HepG2 (cell line): Measurements from ENCODE around the gene IRX5. TPM values are rescaled to one million over a fixed set of nuclear protein-coding genes. Genes with fewer than 3 reads are reported as not detected.

Experiments used
- ATAC-seq: fragments of 200-7000 bp; cut with Tn5 transposase; 3 replicates; pipeline ENCODE4 v1.9.1; 2020; ENCODE audit warnings: mild to moderate bottlenecking, moderate library complexity
- BruUV-seq: library from RNA; stranded (reverse); fragments of 400-500 nt; replicated peaks from 2 replicates; lab custom pipeline; 2021; lab: Mats Ljungman, UMichigan
- CTCF ChIA-PET: fragments of 300-600 bp; formaldehyde crosslinking; extraction: SDS; loops from one replicate; lab custom pipeline; 2021; ENCODE audit warnings: low total read pairs, inconsistent platforms, low intra/inter-chr PET ratio; lab: Yijun Ruan, JAX
- POLR2A ChIA-PET: fragments of 350-600 bp; sonication (Branson Sonifier 250); formaldehyde crosslinking; loops from one replicate; lab custom pipeline; 2020; ENCODE audit warnings: antibody characterized with exemption, inconsistent platforms; lab: Yijun Ruan, JAX
- DNase-seq: peaks from one replicate; pipeline ENCODE4 v3.0.0-alpha.2; 2015; ENCODE audit warnings: low spot score
- FAIRE-seq: peaks from 3 replicates; lab custom pipeline; 2011; peaks lifted over from hg19 to GRCh38; lab: Jason Lieb, UNC
- H2AFZ ChIP-seq: one replicate; pipeline ENCODE4 v1.6.1; 2011; ENCODE audit warnings: low read length, inconsistent platforms
- H3K27ac ChIP-seq: fragments of 300-600 bp; 3 replicates; pipeline ENCODE4 v1.8.0; 2011; ENCODE audit warnings: mixed run types, mild to moderate bottlenecking, mixed read lengths, low read length, inconsistent platforms; ENCODE audit not compliant: insufficient read depth; ENCODE audit errors: extremely low read length
- H3K27me3 ChIP-seq, 2 experiments: fragments of 200-600 bp in 1 of 2; 2 replicates in 1 of 2; 3 replicates in 1 of 2; pipeline versions ENCODE4 v1.6.0 to v1.8.0; 2011; ENCODE audit warnings: low read length in 2 of 2, mild to moderate bottlenecking in 2 of 2, moderate library complexity in 2 of 2, inconsistent platforms in 1 of 2; ENCODE audit not compliant: insufficient read depth in 2 of 2, control insufficient read depth in 1 of 2
- H3K36me3 ChIP-seq, 2 experiments: fragments of 200-600 bp in 1 of 2; replicated peaks in 1 of 2; 2 replicates in 1 of 2; 3 replicates in 1 of 2; pipeline versions ENCODE4 v1.5.1 to v1.8.0; 2011; ENCODE audit warnings: low read length in 2 of 2, inconsistent platforms in 1 of 2; ENCODE audit not compliant: insufficient read depth in 2 of 2, control insufficient read depth in 1 of 2
- H3K4me1 ChIP-seq: 2 replicates; pipeline ENCODE4 v1.5.1; 2012; ENCODE audit warnings: low read length, inconsistent platforms; ENCODE audit not compliant: insufficient read depth
- H3K4me2 ChIP-seq: 2 replicates; pipeline ENCODE4 v1.6.0; 2011; ENCODE audit warnings: low read depth, low read length, inconsistent platforms
- H3K4me3 ChIP-seq, 3 experiments: fragments of 200-600 bp in 1 of 3; sonication (generic), shearing (Covaris generic) in 1 of 3; replicated peaks in 1 of 3; 2 replicates each; pipeline ENCODE4 v1.5.1; 2011 to 2016; ENCODE audit warnings: low read length in 3 of 3, inconsistent platforms in 2 of 3, low read depth in 2 of 3, mild to moderate bottlenecking in 2 of 3, control low read depth in 1 of 3, mixed read lengths in 1 of 3; ENCODE audit not compliant: insufficient read depth in 1 of 3
- H3K79me2 ChIP-seq: one replicate; pipeline ENCODE4 v1.6.1; 2011; ENCODE audit warnings: low read length, inconsistent platforms; ENCODE audit not compliant: insufficient read depth
- H3K9ac ChIP-seq: 2 replicates; pipeline ENCODE4 v1.6.0; 2011; ENCODE audit warnings: mild to moderate bottlenecking, low read depth, low read length, inconsistent platforms; ENCODE audit not compliant: insufficient read depth
- H3K9me3 ChIP-seq: 2 replicates; pipeline ENCODE4 v1.5.1; 2012; ENCODE audit warnings: mild to moderate bottlenecking, low read length
- H4K20me1 ChIP-seq: 2 replicates; pipeline ENCODE4 v1.6.0; 2011; ENCODE audit warnings: inconsistent platforms, mild to moderate bottlenecking, low read length, moderate library complexity; ENCODE audit not compliant: insufficient read depth
- AGO1 ChIP-seq: fragments of 200-400 bp; formaldehyde crosslinking; IDR thresholded peaks from 2 replicates; pipeline ENCODE4 v1.6.1; 2017; ENCODE audit warnings: mild to moderate bottlenecking, low read depth, low read length, moderate library complexity; ENCODE audit not compliant: poor library complexity, severe bottlenecking
- CSRNP2 ChIP-seq: sonication (generic); formaldehyde crosslinking; conservative IDR thresholded peaks from 2 replicates; pipeline ENCODE4 v1.8.0; 2022; ENCODE audit warnings: low read depth, missing genetic modification reagents
- KDM5A ChIP-seq: fragments of 200-600 bp; sonication (generic); IDR thresholded peaks from 2 replicates; pipeline ENCODE4 v1.7.0; 2018; ENCODE audit warnings: antibody characterized with exemption, mild to moderate bottlenecking, low read length, borderline replicate concordance
- PTBP1 ChIP-seq: fragments of 200-400 bp; formaldehyde crosslinking; IDR thresholded peaks from 2 replicates; pipeline ENCODE4 v1.6.1; 2018; ENCODE audit warnings: low read length, low read depth; ENCODE audit not compliant: poor library complexity, severe bottlenecking
- RFX3 ChIP-seq: IDR thresholded peaks from 2 replicates; pipeline ENCODE4 v1.6.1; 2016; ENCODE audit warnings: missing biosample characterization, missing genetic modification reagents
- SALL1 ChIP-seq: sonication (generic); formaldehyde crosslinking; IDR thresholded peaks from 2 replicates; pipeline ENCODE4 v1.8.0; 2022; ENCODE audit warnings: mild to moderate bottlenecking, missing genetic modification reagents
- ZBTB20 ChIP-seq: sonication (generic); formaldehyde crosslinking; IDR thresholded peaks from 2 replicates; pipeline ENCODE4 v1.8.1; 2023; ENCODE audit warnings: missing genetic modification reagents, low read depth, mild to moderate bottlenecking, borderline replicate concordance
- ZNF160 ChIP-seq: sonication (generic); formaldehyde crosslinking; IDR thresholded peaks from 2 replicates; pipeline ENCODE4 v1.8.0; 2022; ENCODE audit warnings: mild to moderate bottlenecking, inconsistent platforms, missing genetic modification reagents
- ZNF318 ChIP-seq: sonication (generic); formaldehyde crosslinking; IDR thresholded peaks from 2 replicates; pipeline ENCODE4 v1.4.0; 2020; ENCODE audit warnings: mild to moderate bottlenecking, missing genetic modification reagents
- ZNF335 ChIP-seq: sonication (generic); formaldehyde crosslinking; IDR thresholded peaks from 2 replicates; pipeline ENCODE4 v1.4.0; 2020; ENCODE audit warnings: missing genetic modification reagents
- ZNF563 ChIP-seq: sonication (generic); formaldehyde crosslinking; IDR thresholded peaks from 2 replicates; pipeline ENCODE4 v1.8.0; 2022; ENCODE audit warnings: mild to moderate bottlenecking, moderate library complexity, missing genetic modification reagents
- ZNF605 ChIP-seq: sonication (generic); formaldehyde crosslinking; IDR thresholded peaks from 2 replicates; pipeline ENCODE4 v1.8.0; 2022; ENCODE audit warnings: mild to moderate bottlenecking, missing genetic modification reagents
- WGBS: methylation state at CpG from one replicate; pipeline ENCODE4 v1.1.6; 2017; ENCODE audit warnings: low lambda C conversion rate; 5-methylcytosine and 5-hydroxymethylcytosine counted together
- in situ Hi-C: cut with HindIII; loops from 2 replicates; pipeline ENCODE4 v1.10.0; 2017; ENCODE audit warnings: low pct_unique_long_range_greater_than_20kb; ENCODE audit not compliant: extremely low pct_ligation_motif_present
- intact Hi-C: fragments of 100-400 bp; cut with micrococcal nuclease; formaldehyde crosslinking; loops from one replicate; pipeline ENCODE4 v1.10.0; 2022; ENCODE audit not compliant: unreplicated experiment
- polyA plus RNA-seq, 8 experiments: library from polyadenylated mRNA; depleted of rRNA in 3 of 8; stranded (reverse) in 7 of 8; unstranded in 1 of 8; fragments of >200 nt; fragmentation: Illumina TruSeq in 4 of 8; extraction: Trizol in 4 of 8; gene quantifications; 2 replicates each; pipeline versions ENCODE4 v1.2.1 to v1.2.3, GENCODE V29; 2011 to 2016; ENCODE audit warnings: low read depth in 4 of 8, missing spikeins in 1 of 8, mixed read lengths in 1 of 8; ENCODE audit not compliant: insufficient read depth in 1 of 8
- total RNA-seq, 5 experiments: library from RNA; depleted of rRNA; stranded (reverse); fragments of >200 nt; fragmentation: Illumina TruSeq; extraction: Trizol; gene quantifications; 2 replicates each; pipeline ENCODE4 v1.2.3, GENCODE V29; 2016; ENCODE audit warnings: low read depth in 1 of 5

IRX5 gene
- total and polyA plus RNA-seq, 2 of the 13 experiments (the other 11 are each of a cell fraction or from before 2014, with no cell fraction given), result not detected

- Histone ChIP-seq H3K27ac (no peak overlapping the region), H2AFZ (no peak overlapping the region), H4K20me1 (no peaks in the 10 kb centered on the region), H3K79me2 (no peaks in the 10 kb centered on the region), H3K36me3 (no peaks in the 10 kb centered on the region), H3K4me3 (no peak overlapping the region), H3K9ac (no peak overlapping the region), H3K4me2 (no peak overlapping the region), H3K9me3 (no peaks in the 10 kb centered on the region), H3K4me1 (no peaks in the 10 kb centered on the region), H3K27me3 (peaks cover 0 to 14% of the 10 kb centered on the region in 2 experiments; a peak in 3 of 5 replicates)
- POLR2A ChIA-PET, result no interaction called here
- TF ChIP-seq AGO1, result no peak
- no peak for TF ChIP-seq SALL1
- TF ChIP-seq CSRNP2 (CRISPR knock-in tag), result no peak
- TF ChIP-seq PTBP1, result no peak
- no peak for TF ChIP-seq RFX3
- no peak for TF ChIP-seq ZBTB20 (CRISPR knock-in tag)
- TF ChIP-seq ZNF335 (CRISPR knock-in tag), result no peak
- no peak for TF ChIP-seq ZNF563
- no peak for TF ChIP-seq ZNF160
- TF ChIP-seq ZNF318 (CRISPR knock-in tag), result no peak
- TF ChIP-seq ZNF605 (CRISPR knock-in tag), result no peak
- TF ChIP-seq KDM5A, result no peak
- 16% methylated on average over 4 of the region's 4 CpGs for WGBS
- BruUV-seq, result no TSS peak
- FAIRE-seq (no peak), ATAC-seq (no peak), DNase-seq (no peak)
- CTCF ChIA-PET, result no interaction called here
- in situ Hi-C loops (no loop called here), intact Hi-C loops (no loop called here)
These were observed 4.4 kb upstream of the IRX5 start for GRCh38 chr16:54926166-54926838.
